Sigmoid colon (tissue), 7 donors: ENCODE results near the gene TTC12. TPM values are rescaled to one million over a fixed set of nuclear protein-coding genes. Genes with fewer than 3 reads are reported as not detected.

Experiments used
- DNase-seq: peaks from one replicate; pipeline ENCODE4 v3.0.0-alpha.2; 2019
- H3K27ac ChIP-seq, 4 donors: fragments of 200-600 bp; sonication (generic); one replicate each; pipeline ENCODE4 v1.5.1; 2016 to 2019; ENCODE audit warnings: mild to moderate bottlenecking in 1 of 4
- H3K27me3 ChIP-seq, 3 donors: fragments of 200-600 bp; sonication (generic); one replicate each; pipeline ENCODE4 v1.5.1; 2019; ENCODE audit warnings: mild to moderate bottlenecking in 1 of 3
- H3K36me3 ChIP-seq, 4 donors: fragments of 200-600 bp; sonication (generic); one replicate each; pipeline ENCODE4 v1.5.1; 2016 to 2019
- H3K4me1 ChIP-seq, 4 donors: fragments of 200-600 bp; sonication (generic); one replicate each; pipeline ENCODE4 v1.5.1; 2017 to 2019
- H3K4me3 ChIP-seq, 4 donors: fragments of 200-600 bp; sonication (generic); one replicate each; pipeline ENCODE4 v1.5.1; 2017 to 2019; ENCODE audit warnings: mild to moderate bottlenecking in 2 of 4, moderate library complexity in 1 of 4
- H3K9me3 ChIP-seq, 4 donors: fragments of 200-600 bp in 3 of 4; sonication (generic) in 3 of 4; one replicate each; pipeline versions ENCODE4 v1.5.1 to v1.6.1; 2013 to 2019
- EP300 ChIP-seq, 4 donors: sonication (generic); formaldehyde crosslinking; IDR thresholded peaks; one replicate each; pipeline ENCODE4 v1.6.1; 2017; ENCODE audit warnings: antibody characterized with exemption in 4 of 4
- POLR2A ChIP-seq, 2 donors: fragments of 450-650 bp; IDR thresholded peaks; one replicate each; pipeline ENCODE4 v1.6.1; 2016; ENCODE audit warnings: antibody characterized with exemption in 2 of 2, mild to moderate bottlenecking in 2 of 2, moderate library complexity in 2 of 2
- POLR2AphosphoS5 ChIP-seq, 4 donors: sonication (generic); formaldehyde crosslinking; IDR thresholded peaks; one replicate each; pipeline ENCODE4 v1.6.1; 2017; ENCODE audit warnings: antibody characterized with exemption in 4 of 4
- WGBS, 2 donors: extraction: QIAGEN DNeasy Blood & Tissue Kit; methylation state at CpG; one replicate each; pipeline ENCODE4 v1.1.7; 2013; 5-methylcytosine and 5-hydroxymethylcytosine counted together
- intact Hi-C: fragments of 100-400 bp; cut with DNase I; formaldehyde crosslinking; loops from one replicate; pipeline ENCODE4 v1.15.1; 2023
- polyA plus RNA-seq, 3 donors: library from polyadenylated mRNA; stranded (reverse); fragments of 200-250 nt; gene quantifications; one replicate each; pipeline ENCODE4 v1.2.3, GENCODE V29; 2013
- total RNA-seq, 4 donors: library from RNA; depleted of rRNA; stranded (reverse); fragments of >200 nt; gene quantifications; one replicate each; pipeline ENCODE4 v1.1.0, GENCODE V29; 2016
- TF ChIP-seq, protein P1 (sequence below), 4 experiments: fragments of 450-650 bp in 3 of 4; fragments of 200-600 bp in 1 of 4; IDR thresholded peaks; one replicate each; pipeline ENCODE4 v1.5.1; 2016 to 2019; ENCODE audit warnings: antibody characterized with exemption in 4 of 4, mild to moderate bottlenecking in 3 of 4, moderate library complexity in 2 of 4
- donor health status: healthy with polysubstance abuse.
- donor health status: Bipolar disorder and iron deficiency.
- donor health status: healthy.

Gene TTC12
- total and polyA plus RNA-seq, 7 donors: 3.6 to 22.4 (median 8.9) TPM

GRCh38 chr11:113341388-113342165, 27.2 kb downstream of the TTC12 start:
- H3K4me3 ChIP-seq: no peak overlapping the region
- no peaks in the 10 kb centered on the region for H3K9me3 ChIP-seq
- peaks cover 0 to 6% (median 0%) of the 10 kb centered on the region in 4 donors for H3K4me1 ChIP-seq
- peaks cover 5 to 75% (median 20%) of the 10 kb centered on the region in 4 donors for H3K36me3 ChIP-seq
- H3K27ac ChIP-seq: no peak overlapping the region
- intact Hi-C loops: no loop called here
- 89 to 91% methylated on average over 10 of the region's 10 CpGs for WGBS, 2 donors
- no peak for TF ChIP-seq POLR2AphosphoS5 (IDR thresholded peaks at IDR 0.05)
- TF ChIP-seq, protein P1, sequence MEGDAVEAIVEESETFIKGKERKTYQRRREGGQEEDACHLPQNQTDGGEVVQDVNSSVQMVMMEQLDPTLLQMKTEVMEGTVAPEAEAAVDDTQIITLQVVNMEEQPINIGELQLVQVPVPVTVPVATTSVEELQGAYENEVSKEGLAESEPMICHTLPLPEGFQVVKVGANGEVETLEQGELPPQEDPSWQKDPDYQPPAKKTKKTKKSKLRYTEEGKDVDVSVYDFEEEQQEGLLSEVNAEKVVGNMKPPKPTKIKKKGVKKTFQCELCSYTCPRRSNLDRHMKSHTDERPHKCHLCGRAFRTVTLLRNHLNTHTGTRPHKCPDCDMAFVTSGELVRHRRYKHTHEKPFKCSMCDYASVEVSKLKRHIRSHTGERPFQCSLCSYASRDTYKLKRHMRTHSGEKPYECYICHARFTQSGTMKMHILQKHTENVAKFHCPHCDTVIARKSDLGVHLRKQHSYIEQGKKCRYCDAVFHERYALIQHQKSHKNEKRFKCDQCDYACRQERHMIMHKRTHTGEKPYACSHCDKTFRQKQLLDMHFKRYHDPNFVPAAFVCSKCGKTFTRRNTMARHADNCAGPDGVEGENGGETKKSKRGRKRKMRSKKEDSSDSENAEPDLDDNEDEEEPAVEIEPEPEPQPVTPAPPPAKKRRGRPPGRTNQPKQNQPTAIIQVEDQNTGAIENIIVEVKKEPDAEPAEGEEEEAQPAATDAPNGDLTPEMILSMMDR (IDR thresholded peaks at IDR 0.05): no peak
- no peak for TF ChIP-seq EP300 (IDR thresholded peaks at IDR 0.05)
- no peak for TF ChIP-seq POLR2A (IDR thresholded peaks at IDR 0.05)
- no peaks in the 10 kb centered on the region for H3K27me3 ChIP-seq
- DNase-seq: no peak

GRCh38 chr11:113345978-113346377, 31.6 kb downstream of the TTC12 start:
- TF ChIP-seq EP300 (IDR thresholded peaks at IDR 0.05): no peak
- TF ChIP-seq POLR2A (IDR thresholded peaks at IDR 0.05): no peak
- TF ChIP-seq POLR2AphosphoS5 (IDR thresholded peaks at IDR 0.05): no peak
- TF ChIP-seq, protein P1 (IDR thresholded peaks at IDR 0.05): no peak
- WGBS, 2 donors: 86 to 93% methylated on average over 8 of the region's 8 CpGs
- DNase-seq: no peak
- Histone ChIP-seq H3K4me3 (no peak overlapping the region), H3K27ac (no peak overlapping the region), H3K27me3 (no peaks in the 10 kb centered on the region), H3K9me3 (no peaks in the 10 kb centered on the region), H3K36me3 (peaks cover 0 to 47% (median 5%) of the 10 kb centered on the region in 4 donors), H3K4me1 (peaks cover 0 to 6% (median 0%) of the 10 kb centered on the region in 4 donors)
- intact Hi-C loops: no loop called here

DNA sequence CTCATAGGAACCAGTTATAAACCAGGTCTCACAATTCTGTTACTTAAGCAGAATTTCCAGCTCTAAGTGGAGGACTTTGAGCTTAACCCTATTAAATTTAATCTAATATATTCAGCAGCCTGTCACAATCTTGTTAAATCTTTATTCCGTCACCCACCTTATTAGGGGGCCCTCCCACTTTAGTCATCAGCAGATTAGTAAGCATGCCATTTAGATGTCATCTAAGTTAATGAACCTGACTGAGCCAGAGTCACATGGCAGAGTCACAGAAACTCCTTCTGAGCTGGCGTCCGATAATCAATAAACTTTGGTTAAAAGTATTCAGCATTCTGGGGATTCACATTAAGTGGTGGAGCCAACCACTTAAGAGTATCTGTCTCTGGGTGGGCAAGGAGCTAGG, 35.1 kb downstream of the TTC12 start:
- Histone ChIP-seq H3K27ac (no peak overlapping the region), H3K27me3 (no peaks in the 10 kb centered on the region), H3K4me1 (peaks cover 0 to 6% (median 0%) of the 10 kb centered on the region in 4 donors), H3K36me3 (peaks cover 0 to 29% (median 9%) of the 10 kb centered on the region in 4 donors), H3K9me3 (no peaks in the 10 kb centered on the region), H3K4me3 (no peak overlapping the region)
- intact Hi-C loops: no loop called here
- 96 to 97% methylated on average over 3 of the region's 3 CpGs for WGBS, 2 donors
- no peak for DNase-seq
- TF ChIP-seq POLR2A (IDR thresholded peaks at IDR 0.05) (no peak), POLR2AphosphoS5 (IDR thresholded peaks at IDR 0.05) (no peak), EP300 (IDR thresholded peaks at IDR 0.05) (no peak)
- TF ChIP-seq, protein P1 (IDR thresholded peaks at IDR 0.05): no peak

- Histone ChIP-seq H3K4me3 (no peak overlapping the region), H3K4me1 (peaks cover 0 to 6% (median 0%) of the 10 kb centered on the region in 4 donors), H3K36me3 (peaks cover 0 to 35% (median 9%) of the 10 kb centered on the region in 4 donors), H3K27me3 (no peaks in the 10 kb centered on the region), H3K27ac (no peak overlapping the region), H3K9me3 (no peaks in the 10 kb centered on the region)
- intact Hi-C loops: no loop called here
- DNase-seq: no peak
- TF ChIP-seq, protein P1 (IDR thresholded peaks at IDR 0.05): no peak
- TF ChIP-seq POLR2A (IDR thresholded peaks at IDR 0.05): no peak
- no peak for TF ChIP-seq POLR2AphosphoS5 (IDR thresholded peaks at IDR 0.05)
- TF ChIP-seq EP300 (IDR thresholded peaks at IDR 0.05): no peak
- WGBS, 2 donors: 92 to 95% methylated on average over 11 of the region's 11 CpGs
These were observed 36.1 kb downstream of the TTC12 start for GRCh38 chr11:113350336-113351067.
